HG02588 (cell line): Measurements from ENCODE around the gene CDKAL1.
"Not testable (repeated sequence)": the region's sequence is repeated elsewhere in the genome, so short reads cannot be mapped to it uniquely, and the experiment has no call there.

Source experiments
- ATAC-seq: cut with Tn5 transposase; IDR thresholded peaks from one replicate; pipeline ENCODE4 v1.9.1; 2021; ENCODE audit warnings: mild to moderate bottlenecking, moderate library complexity; ENCODE audit not compliant: unreplicated experiment

The CDKAL1 gene

GRCh38 chr6:20534295-20535262 is at the start of gene CDKAL1:
CDKAL1 (plus strand) TSS chr6:20534457; CDS start chr6:20546351, 11,894 bp downstream.
- ATAC-seq: peak; percentile 75

GRCh38 chr6:20486641-20487040 is 47.6 kb upstream of the CDKAL1 start:
- ATAC-seq: no peak

DNA sequence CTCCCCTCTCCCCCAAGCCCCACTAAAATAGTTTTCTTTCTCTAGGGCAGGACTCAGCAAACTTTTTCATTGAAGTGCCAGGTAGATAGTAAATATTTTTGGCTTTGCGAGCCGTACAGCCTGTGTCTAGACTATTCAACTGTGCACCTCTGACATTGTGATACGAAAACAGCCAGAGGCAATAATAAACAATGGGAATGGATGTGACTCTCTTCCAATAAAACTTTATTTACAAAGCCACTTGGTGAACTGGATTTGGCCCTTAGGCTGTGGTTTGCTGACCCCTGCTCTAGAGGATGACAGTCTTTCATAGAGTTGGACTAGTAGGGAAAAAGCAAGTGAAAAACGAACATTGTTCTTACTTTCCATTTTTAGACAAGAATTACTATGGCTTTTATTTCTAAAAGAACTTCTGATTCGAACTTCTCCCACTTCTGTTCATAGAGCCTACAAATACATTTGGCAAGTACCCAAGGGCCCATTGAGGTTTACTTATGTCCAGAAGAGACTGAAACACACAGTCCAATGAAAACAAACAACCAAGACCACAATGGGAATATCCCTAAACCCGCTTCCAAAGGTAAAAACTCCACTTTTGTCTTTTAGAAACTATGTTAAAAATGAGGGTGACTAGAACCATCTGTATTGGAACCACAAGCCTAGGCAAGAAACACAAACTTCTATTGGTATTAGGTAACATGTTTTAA is 46.4 kb upstream of the CDKAL1 start:
- no peak for ATAC-seq

DNA sequence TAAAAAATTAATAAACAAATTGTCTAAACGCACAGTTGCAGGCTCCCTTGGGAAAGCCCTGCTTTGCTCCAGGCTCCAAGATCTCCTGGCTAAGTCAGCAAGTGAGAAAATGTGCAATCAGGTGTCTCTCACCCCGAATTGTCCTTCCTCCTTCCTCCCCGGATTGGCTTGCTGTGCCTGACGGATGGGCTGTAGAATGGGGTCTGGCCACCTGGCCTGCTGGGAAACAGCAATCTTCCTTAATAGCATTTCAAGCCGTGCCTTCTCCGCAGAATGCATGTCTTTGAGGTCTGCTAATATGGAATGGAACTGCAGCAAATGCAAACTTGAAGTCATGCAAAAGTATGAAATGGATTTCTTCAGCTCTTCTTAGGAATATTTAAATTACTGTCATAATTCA is 43.7 kb upstream of the CDKAL1 start:
- no peak for ATAC-seq

GRCh38 chr6:20492099-20492498 is 42.2 kb upstream of the CDKAL1 start:
- no peak for ATAC-seq

GRCh38 chr6:20497216-20498040 is 36.8 kb upstream of the CDKAL1 start:
- no peak for ATAC-seq

- ATAC-seq: no peak
Measured at GRCh38 chr6:20498041-20498385, 36.2 kb upstream of the CDKAL1 start.

DNA sequence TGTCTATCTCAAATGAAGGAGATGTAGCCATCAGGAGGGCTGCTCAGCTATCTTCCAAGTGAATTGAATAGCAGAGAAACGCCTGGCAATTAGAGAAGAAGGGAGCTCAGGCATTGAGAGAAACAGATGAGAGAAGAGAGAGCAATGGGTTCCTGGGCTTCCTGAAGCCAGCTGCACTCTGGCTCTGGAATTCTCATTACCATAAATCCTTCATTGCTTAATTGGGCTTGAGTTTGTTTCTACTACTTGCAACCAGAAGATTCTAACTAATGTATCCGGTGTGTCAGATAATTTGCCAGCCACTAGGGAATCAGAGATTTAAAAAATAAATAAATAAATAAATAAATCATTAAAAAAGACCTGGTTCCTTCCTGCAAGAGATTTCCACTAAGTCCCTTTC is 25.0 kb upstream of the CDKAL1 start:
- no peak for ATAC-seq

DNA sequence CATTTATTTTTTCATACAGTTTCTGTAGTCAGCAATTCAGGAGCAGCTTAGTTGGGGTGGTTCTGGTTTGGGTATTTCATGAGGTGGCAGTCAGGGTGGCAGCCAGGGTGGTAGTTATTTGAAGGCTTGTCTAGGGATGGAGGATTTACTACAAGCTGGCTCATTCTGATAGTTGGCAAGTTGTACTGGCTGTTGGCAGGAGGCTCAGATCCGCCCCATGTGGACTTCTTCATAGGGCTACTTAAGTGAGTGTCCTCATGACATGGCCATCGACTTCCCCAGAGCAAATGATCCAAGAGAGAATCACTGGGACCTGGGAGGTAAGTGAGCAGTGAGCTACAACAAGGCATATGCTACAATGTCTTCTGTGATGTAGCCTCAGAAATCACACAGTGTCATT is 22.4 kb upstream of the CDKAL1 start:
- ATAC-seq: no peak

DNA sequence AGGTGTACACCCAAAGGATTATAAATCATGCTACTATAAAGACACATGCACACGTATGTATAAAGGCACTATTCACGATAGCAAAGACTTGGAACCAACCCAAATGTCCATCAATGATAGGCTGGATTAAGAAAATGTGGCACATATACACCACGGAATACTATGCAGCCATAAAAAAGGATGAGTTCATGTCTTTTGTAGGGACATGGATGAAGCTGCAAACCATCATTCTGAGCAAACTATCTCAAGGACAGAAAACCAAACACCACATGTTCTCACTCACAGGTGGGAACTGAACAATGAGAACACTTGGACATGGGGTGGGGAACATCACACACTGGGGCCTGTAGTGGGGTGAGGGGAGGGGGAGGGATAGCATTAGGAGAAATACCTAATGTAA is 9.0 kb upstream of the CDKAL1 start:
- not testable (repeated sequence) for ATAC-seq

DNA sequence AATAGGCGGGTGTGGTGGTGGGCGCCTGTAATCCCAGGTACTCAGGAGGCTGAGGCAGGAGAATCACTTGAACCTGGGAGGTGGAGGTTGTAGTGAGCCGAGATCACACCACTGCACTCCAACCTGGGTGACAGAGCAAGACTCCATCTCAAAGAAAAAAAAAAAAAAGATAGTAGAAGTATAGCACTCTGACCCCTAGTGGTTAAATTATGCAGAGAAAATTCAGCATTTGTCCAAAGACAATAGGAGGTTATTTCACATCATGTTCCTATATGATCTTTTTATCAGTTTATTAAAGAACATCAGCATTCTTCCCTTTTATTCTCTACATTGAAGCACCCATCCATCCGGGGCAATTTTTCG is 5.2 kb upstream of the CDKAL1 start:
- ATAC-seq: not testable (repeated sequence)

DNA sequence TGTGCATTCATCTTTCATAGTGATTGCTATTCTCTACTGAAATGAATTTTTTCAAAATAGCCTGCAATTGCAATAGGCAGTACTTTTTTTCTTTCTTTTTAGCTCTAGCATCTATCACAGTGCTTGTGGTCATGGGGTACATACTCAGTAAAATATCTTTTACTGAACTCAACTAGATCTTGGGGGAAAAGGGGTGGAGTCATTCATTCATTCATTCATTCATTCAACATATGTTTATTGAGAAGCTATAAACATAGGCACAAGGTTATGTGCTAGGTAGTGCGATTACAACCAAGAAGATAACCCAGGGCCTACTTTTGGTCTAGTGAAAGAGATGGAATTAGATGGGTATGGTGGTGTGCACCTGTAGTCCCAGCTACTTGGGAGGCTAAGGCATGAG is 1.4 kb upstream of the CDKAL1 start:
- no peak for ATAC-seq

GRCh38 chr6:20533746-20534294 is 437 bp upstream of the CDKAL1 start:
- no peak for ATAC-seq

DNA sequence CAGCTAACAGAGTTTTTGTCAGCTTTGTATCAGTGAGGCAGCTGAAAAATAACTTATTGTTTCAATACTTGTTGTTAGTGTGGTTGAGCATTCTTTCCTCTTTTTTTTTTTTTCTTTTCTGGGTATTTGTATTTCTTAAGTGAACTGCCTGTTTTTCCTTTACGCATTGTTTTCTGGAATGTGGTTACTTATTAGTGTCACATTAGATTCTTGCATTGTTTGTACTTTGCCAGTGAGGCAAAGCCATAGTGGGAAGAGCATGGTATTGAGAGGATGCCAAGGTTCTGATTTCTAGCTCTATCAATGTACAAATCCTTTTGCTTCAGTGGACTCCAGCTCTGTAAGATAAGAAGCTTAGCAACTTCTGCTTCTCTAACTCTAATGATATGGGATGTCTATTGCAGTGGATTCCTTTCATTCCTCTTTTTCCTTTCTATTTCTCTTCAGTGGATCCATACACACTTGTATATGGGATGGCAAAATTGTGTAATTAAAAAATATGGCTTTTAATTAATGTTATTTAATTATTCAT is 3.9 kb downstream of the CDKAL1 start:
- ATAC-seq: no peak

DNA sequence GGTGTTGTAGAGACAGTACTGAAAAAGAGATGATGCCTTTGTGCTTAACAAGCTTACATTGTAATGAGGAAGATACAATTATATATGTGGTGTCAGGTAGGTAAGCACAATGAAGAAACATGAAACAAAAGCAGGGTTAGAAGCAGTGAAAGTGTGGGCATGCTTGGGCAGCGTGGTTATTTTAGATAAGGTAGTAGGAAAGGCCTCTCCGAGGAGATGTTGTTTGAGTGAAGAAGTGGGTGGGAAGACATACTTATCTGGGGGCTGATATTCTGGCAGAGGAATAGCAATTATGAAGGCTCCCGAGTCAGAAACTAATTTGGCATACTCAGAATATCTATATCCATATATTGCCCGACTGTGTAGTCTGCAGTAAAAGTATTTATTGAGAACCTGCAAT is 4.7 kb downstream of the CDKAL1 start:
- ATAC-seq: no peak

GRCh38 chr6:20539387-20539786 is 5.1 kb downstream of the CDKAL1 start:
- ATAC-seq: no peak

- no peak for ATAC-seq
Measured at GRCh38 chr6:20540683-20541082, 6.4 kb downstream of the CDKAL1 start.

GRCh38 chr6:20541382-20541781 is 7.1 kb downstream of the CDKAL1 start:
- ATAC-seq: no peak

GRCh38 chr6:20542927-20543602 is 8.8 kb downstream of the CDKAL1 start:
- ATAC-seq: peak; percentile 99

GRCh38 chr6:20548264-20548663 is 14.0 kb downstream of the CDKAL1 start:
- no peak for ATAC-seq
